GM19240 (cell line): ENCODE measurements around the gene TIMP2.
"Not testable (repeated sequence)": the region's sequence is repeated elsewhere in the genome, so short reads cannot be mapped to it uniquely, and the experiment has no call there.

Source experiments
- DNase-seq: peaks from one replicate; pipeline ENCODE4 v3.0.0; 2011; ENCODE audit warnings: low spot score; ENCODE audit not compliant: insufficient read length

TIMP2 gene

DNA sequence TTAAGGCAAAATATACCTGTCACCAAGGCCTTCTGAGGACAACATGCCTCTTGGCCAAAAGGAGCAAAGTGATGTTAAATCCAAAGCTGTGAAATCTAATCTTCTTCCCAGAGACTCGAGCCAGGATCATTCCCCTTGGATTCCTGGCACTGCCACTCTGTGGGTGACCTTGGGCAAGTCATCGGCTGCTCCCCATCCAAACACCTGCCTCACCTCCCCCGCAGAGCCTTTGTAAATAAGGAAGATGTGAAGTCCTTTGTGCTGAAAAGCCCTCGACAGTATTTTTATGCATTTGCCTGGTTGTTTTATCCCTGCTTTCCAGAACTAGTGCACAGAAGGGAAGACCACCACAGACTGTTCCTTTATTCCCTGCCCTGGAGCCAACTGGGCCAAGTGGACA, 16.8 kb downstream of the TIMP2 start:
- DNase-seq, result no peak

DNA sequence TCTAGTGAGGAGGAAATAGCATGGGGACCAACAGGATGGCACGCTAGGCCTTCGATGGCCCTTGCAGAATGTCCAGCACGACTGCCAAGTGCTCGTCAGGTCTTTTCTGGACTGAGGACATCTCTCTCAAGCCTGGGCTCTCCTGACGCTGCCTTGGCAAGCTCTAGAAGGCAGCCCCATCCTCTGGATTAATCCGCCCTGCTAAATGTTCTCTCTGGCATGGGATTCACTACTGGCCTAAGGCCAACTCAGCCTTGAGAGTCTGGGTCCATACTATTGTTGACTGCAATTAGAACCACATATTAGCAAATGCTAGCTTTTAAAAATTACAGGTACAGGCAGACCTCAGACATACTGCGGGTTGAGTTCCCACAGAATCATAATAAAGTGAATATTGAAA, 19.6 kb downstream of the TIMP2 start:
- DNase-seq, result no peak

GRCh38 chr17:78905116-78905515, 20.1 kb downstream of the TIMP2 start:
- DNase-seq, result no peak

- no peak for DNase-seq
Observed at GRCh38 chr17:78904371-78904770, 20.8 kb downstream of the TIMP2 start.

DNA sequence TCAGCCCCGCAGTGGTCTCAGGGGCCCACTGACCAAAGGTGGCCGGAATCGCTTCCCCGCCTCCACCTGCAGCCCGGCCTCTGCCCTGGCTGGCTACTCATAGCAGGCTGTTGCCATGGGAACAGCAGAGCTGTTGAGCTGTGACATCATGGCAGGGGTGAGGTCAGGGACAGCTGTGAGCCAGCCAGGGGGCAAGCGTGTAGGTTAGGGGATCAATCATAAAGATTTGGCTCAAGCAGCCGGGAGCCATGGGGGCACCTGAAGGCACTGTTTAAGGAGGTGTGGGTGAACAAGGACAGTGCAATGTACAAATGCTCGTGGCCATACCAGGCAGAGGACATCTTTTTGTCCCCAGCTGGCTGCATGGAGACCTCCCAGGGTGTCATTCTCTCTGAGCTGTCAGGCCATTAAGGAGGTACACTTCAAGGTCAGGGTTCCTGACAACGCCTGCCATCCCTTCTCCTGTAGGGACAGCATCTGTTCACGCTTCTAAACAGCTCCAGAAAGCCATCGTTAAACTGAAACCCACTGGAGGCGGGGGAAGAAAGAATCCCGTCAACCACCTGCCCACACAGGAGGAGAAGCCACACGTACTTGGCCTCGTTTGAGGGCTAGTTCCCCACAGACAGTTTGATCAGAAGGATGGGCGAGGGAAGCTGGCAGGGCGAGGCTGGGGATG, 21.9 kb downstream of the TIMP2 start, which contains the start of gene CEP295NL:
CEP295NL (minus strand) TSS at position 101 of the 679 bp plus-strand sequence. CDS start 1,373 bp downstream, outside the sequence.
- no peak for DNase-seq

GRCh38 chr17:78902231-78902630, 23.0 kb downstream of the TIMP2 start:
- DNase-seq, result not testable (repeated sequence)

GRCh38 chr17:78901806-78902205, 23.4 kb downstream of the TIMP2 start:
- DNase-seq, result no peak

GRCh38 chr17:78900816-78901215, 24.4 kb downstream of the TIMP2 start:
- no peak for DNase-seq

DNA sequence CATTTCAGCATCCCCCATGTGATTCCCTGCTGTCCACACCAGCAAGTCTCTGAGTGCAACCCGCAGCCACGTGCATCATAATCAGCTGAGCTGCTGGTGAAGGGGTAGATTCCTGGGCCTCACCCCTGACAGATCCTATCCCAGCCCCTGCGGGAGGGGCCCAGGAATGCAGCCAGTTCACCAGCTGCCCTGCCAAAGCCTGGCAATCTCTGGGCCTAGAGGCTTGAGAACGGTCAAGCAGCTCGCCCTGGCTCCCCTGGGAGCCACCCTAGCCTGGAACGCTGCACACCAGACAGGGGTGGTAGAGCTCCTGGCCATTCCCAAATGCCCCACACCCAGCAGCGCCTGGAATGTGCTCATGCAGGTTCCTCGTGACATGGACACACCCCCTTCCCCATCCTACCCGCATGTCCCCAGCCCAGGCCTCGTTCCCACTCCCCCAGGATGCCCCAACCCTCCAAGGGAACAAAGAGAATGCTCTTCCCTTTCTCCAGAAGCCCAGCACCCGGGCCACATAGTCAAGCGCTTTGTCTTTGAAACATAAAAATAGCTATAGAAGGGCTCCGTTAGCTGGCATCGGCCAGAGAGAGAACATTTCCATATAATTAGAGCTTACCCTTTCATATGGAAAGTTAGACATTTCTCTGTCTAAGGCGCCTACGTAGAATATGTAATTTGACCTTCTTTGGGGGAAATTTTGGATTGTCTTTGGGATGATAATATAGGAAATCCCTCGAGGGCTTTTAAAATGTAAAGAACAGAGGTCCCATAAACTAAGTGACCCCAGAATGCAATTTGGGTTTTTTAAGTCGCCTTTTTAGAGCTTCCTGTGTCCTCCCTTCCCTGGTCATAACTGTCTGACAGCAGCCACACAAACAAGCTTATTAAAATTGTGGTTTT, 25.6 kb downstream of the TIMP2 start:
- no peak for DNase-seq

DNA sequence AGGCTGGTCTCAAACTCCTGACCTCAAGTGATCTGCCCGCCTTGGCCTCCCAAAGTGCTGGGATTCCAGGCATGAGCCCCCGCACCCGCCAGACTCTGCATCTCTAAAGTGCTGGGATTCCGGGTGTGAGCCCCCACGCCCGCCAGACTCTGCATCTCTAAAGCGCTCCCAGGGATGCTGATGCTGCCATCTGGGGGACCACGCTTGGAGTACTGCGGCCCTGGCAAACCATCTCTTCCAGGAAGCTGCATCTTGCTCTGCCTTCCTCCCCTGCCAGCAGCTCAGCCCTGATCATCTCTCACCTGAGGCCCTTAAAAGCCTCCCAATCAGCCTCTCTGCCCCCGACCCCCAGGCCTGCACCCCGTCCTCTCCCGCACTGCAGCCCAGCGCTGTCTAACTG, 26.2 kb downstream of the TIMP2 start:
- DNase-seq, result no peak

- DNase-seq, result no peak
Observed at GRCh38 chr17:78898075-78898836, 26.9 kb downstream of the TIMP2 start.

- DNase-seq, result no peak
Observed at GRCh38 chr17:78897664-78898047, 27.5 kb downstream of the TIMP2 start.

DNA sequence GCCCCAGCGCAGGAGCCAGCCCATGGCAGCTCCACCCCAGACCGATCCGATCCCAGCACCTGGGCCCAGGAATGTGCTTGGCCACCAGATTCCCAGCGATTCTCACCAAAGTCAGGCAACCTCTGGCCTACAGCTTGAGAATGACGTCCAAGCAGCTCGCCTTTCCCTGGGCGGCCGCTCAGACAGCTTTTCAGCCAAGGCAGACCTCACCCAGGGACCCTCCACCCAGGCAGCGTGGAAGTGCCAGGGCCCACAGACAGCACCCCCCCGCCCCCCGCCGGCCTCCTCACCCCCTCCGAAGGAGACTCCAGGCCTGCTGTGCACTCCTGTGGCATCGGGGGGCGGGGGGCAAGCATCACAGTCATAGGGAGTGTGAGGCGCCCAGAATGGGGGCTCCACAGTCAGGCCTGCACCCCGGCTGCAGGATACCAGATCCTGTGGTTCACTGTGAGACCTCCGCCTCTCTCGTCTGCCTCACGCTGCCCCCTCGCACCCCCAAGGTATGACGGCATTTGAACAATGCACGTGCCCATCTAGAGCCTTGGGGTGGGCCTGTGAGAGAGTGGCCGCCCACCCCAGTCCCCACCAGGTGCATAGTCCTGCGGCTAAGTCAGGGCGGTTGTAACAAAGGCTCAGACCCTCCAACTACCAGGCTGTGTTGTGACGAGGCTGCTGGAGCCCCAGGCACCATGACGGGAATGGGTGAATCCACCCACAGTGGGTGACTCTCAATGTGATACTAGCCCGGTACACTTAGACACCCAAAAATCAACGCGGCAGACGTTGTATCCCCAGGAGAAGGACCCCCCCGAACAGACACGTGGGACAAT, 28.1 kb downstream of the TIMP2 start:
- DNase-seq, result no peak

GRCh38 chr17:78896091-78896833, 28.9 kb downstream of the TIMP2 start:
- no peak for DNase-seq

DNA sequence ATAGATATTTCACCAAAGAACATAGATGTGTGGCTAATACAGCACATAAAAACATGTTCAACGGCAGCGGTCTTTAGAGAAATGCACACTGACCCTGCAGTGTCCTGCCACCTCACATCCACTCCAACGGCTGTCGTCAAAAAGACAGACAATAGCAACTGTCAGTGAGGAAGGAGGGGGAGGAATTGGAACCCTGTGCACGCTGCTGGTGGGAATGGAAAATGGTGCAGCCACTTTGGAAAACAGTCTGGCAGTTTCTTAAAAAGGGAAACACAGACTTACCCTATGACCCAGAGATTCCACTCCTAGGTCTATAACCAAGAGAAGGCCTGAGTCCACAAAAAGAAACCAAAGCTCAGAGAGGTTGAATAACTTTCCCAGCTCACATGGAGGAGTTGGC, 29.9 kb downstream of the TIMP2 start:
- DNase-seq, result no peak

- DNase-seq, result no peak
Observed at GRCh38 chr17:78893684-78894083, 31.5 kb downstream of the TIMP2 start.

GRCh38 chr17:78892936-78893379, 32.2 kb downstream of the TIMP2 start:
- no peak for DNase-seq

DNA sequence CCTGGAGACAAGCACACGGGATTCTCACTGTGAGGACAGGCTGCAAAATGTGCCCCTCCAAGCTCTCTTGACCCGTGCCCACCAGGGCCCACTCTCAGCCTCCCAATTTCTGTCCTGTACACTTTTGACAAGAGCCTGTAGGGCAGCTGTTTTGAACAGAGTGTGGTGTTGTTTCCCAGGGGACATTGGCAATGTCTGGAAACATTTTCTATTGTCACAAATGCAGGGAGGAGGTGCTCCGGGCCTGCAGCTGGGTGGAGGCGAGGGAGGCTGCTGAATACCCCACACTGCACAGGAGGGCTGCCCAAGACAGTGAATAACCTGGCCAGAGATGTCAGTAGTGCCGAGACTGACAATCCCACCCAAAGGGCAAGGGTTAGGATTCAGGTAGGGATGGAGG, 32.7 kb downstream of the TIMP2 start:
- DNase-seq, result no peak

- DNase-seq, result no peak
Observed at GRCh38 chr17:78892062-78892456, 33.1 kb downstream of the TIMP2 start.

- no peak for DNase-seq
Observed at GRCh38 chr17:78891406-78892061, 33.7 kb downstream of the TIMP2 start.
